Neural cell (in vitro differentiated cells): ENCODE results near the gene ATAD2B.

Experiments used
- EZH2 ChIP-seq: fragments of 200-600, 300-800 bp; shearing (Covaris generic), sonication (generic); IDR thresholded peaks from 2 replicates; pipeline ENCODE4 v1.6.1; 2014; ENCODE audit warnings: antibody characterized with exemption, low read length, borderline replicate concordance, mild to moderate bottlenecking; ENCODE audit not compliant: insufficient read depth, poor library complexity, severe bottlenecking
- POLR2AphosphoS5 ChIP-seq: IDR thresholded peaks from 2 replicates; pipeline ENCODE4 v1.6.1; 2012
- RAD21 ChIP-seq: fragments of 450-650 bp; conservative IDR thresholded peaks from 2 replicates; pipeline ENCODE4 v1.6.1; 2014; ENCODE audit warnings: antibody characterized with exemption, mild to moderate bottlenecking, moderate library complexity
- TF ChIP-seq, protein P1 (sequence below): fragments of 450-650 bp; IDR thresholded peaks from 2 replicates; pipeline ENCODE4 v1.5.1; 2014; ENCODE audit warnings: antibody characterized with exemption, mild to moderate bottlenecking, moderate library complexity; ENCODE audit not compliant: poor library complexity, severe bottlenecking

- TF ChIP-seq POLR2AphosphoS5 (no peak), EZH2 (no peak), RAD21 (no peak)
- TF ChIP-seq, protein P1, sequence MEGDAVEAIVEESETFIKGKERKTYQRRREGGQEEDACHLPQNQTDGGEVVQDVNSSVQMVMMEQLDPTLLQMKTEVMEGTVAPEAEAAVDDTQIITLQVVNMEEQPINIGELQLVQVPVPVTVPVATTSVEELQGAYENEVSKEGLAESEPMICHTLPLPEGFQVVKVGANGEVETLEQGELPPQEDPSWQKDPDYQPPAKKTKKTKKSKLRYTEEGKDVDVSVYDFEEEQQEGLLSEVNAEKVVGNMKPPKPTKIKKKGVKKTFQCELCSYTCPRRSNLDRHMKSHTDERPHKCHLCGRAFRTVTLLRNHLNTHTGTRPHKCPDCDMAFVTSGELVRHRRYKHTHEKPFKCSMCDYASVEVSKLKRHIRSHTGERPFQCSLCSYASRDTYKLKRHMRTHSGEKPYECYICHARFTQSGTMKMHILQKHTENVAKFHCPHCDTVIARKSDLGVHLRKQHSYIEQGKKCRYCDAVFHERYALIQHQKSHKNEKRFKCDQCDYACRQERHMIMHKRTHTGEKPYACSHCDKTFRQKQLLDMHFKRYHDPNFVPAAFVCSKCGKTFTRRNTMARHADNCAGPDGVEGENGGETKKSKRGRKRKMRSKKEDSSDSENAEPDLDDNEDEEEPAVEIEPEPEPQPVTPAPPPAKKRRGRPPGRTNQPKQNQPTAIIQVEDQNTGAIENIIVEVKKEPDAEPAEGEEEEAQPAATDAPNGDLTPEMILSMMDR = no peak
These were observed 132.7 kb downstream of the ATAD2B start for GRCh38 chr2:23794234-23794633.
